NCI-H2029 (cell line): ENCODE results near the gene C1orf94.

ENCODE experiments used
- DNase-seq: peaks from one replicate; lab custom pipeline; 2025; lab: John Stamatoyannopoulos, UW

Gene C1orf94

GRCh38 chr1:34262023-34262853 is 85.5 kb downstream of the C1orf94 start:
- DNase-seq: no peak

- no peak for DNase-seq
Observed at GRCh38 chr1:34262921-34263320, 86.2 kb downstream of the C1orf94 start.

GRCh38 chr1:34263406-34263805 is 86.7 kb downstream of the C1orf94 start:
- DNase-seq: no peak

- DNase-seq: no peak
Observed at GRCh38 chr1:34265396-34265795, 88.7 kb downstream of the C1orf94 start.

GRCh38 chr1:34266127-34266951 is 89.6 kb downstream of the C1orf94 start:
- DNase-seq: no peak

- no peak for DNase-seq
Observed at GRCh38 chr1:34267326-34267725, 90.6 kb downstream of the C1orf94 start.

- DNase-seq: no peak
Observed at GRCh38 chr1:34268311-34268954, 91.7 kb downstream of the C1orf94 start.
